RWPE2 (cell line): Measurements from ENCODE around the gene HPS6.

Source experiments
- ATAC-seq: fragments of 200-7000 bp; cut with Tn5 transposase; 3 replicates; pipeline ENCODE4 v1.9.1; 2021; ENCODE audit warnings: low read depth
- DNase-seq: peaks from one replicate; pipeline ENCODE4 v3.0.0-alpha.2; 2020; ENCODE audit warnings: low spot score
- H3K27ac ChIP-seq: fragments of 450-650 bp; 2 replicates; pipeline ENCODE4 v1.5.1; 2017; ENCODE audit warnings: mild to moderate bottlenecking; ENCODE audit not compliant: poor library complexity, severe bottlenecking
- H3K27me3 ChIP-seq: fragments of 250-450 bp; sonication (Bioruptor Pico); 2 replicates; pipeline ENCODE4 v1.5.1; 2021; ENCODE audit warnings: mild to moderate bottlenecking, moderate library complexity; ENCODE audit not compliant: insufficient read depth, poor library complexity, severe bottlenecking
- H3K36me3 ChIP-seq: fragments of 250-450 bp; sonication (Bioruptor Pico); 2 replicates; pipeline ENCODE4 v1.5.1; 2020; ENCODE audit warnings: low read depth, mild to moderate bottlenecking, moderate library complexity
- H3K4me1 ChIP-seq: fragments of 250-450 bp; sonication (Bioruptor Pico); 2 replicates; pipeline ENCODE4 v1.5.1; 2021; ENCODE audit warnings: mild to moderate bottlenecking, moderate library complexity; ENCODE audit not compliant: insufficient read depth, poor library complexity, severe bottlenecking
- H3K4me3 ChIP-seq: fragments of 250-450 bp; sonication (Bioruptor Pico); 2 replicates; pipeline ENCODE4 v1.5.1; 2021; ENCODE audit warnings: mild to moderate bottlenecking, moderate library complexity; ENCODE audit not compliant: severe bottlenecking
- H3K9me3 ChIP-seq: fragments of 250-450 bp; sonication (Bioruptor Pico); 2 replicates; pipeline ENCODE4 v1.5.1; 2021; ENCODE audit warnings: mild to moderate bottlenecking, moderate library complexity; ENCODE audit not compliant: severe bottlenecking
- CTCF ChIP-seq: fragments of 450-650 bp; IDR thresholded peaks from one replicate; pipeline ENCODE4 v1.5.1; 2017; ENCODE audit warnings: mild to moderate bottlenecking, moderate library complexity; ENCODE audit not compliant: poor library complexity, severe bottlenecking

The HPS6 gene

DNA sequence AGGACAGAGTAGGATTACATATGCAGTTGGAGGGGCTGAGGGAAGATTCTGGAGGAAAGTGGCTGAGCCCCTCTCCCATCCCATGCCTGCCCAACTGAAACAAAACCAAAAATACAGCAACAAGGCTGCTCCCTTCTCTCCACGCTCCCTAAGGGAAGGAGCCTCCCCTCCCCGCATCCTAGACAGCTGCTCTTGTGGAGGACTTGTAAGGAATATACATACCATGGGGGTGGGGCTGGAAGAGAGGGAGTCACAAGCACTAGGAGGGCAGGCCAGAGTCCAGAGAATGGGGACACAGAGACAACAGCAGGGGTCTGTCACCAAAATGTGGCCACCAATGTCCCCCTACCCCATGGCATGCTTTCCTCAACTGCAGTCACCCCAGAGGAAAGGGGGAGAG, 41.8 kb downstream of the HPS6 start:
- TF ChIP-seq CTCF = no peak
- no peak overlapping the region for H3K27ac ChIP-seq
- no peak overlapping the region for H3K4me3 ChIP-seq

GRCh38 chr10:102109166-102110116, 44.3 kb downstream of the HPS6 start:
- Histone ChIP-seq H3K4me3 (no peak overlapping the region), H3K27me3 (no peaks in the 10 kb centered on the region), H3K9me3 (no peaks in the 10 kb centered on the region), H3K27ac (no peak overlapping the region), H3K36me3 (peaks cover 39% of the 10 kb centered on the region), H3K4me1 (peaks cover 5% of the 10 kb centered on the region)
- no peak for TF ChIP-seq CTCF
- no peak for ATAC-seq
- no peak for DNase-seq

More for the DNA sequence above, 41.8 kb downstream of the HPS6 start:
- H3K27me3 ChIP-seq = no peaks in the 10 kb centered on the region
- no peaks in the 10 kb centered on the region for H3K9me3 ChIP-seq
- no peak for ATAC-seq
- DNase-seq = no peak
- no peaks in the 10 kb centered on the region for H3K4me1 ChIP-seq
- H3K36me3 ChIP-seq = peaks cover 38% of the 10 kb centered on the region

DNA sequence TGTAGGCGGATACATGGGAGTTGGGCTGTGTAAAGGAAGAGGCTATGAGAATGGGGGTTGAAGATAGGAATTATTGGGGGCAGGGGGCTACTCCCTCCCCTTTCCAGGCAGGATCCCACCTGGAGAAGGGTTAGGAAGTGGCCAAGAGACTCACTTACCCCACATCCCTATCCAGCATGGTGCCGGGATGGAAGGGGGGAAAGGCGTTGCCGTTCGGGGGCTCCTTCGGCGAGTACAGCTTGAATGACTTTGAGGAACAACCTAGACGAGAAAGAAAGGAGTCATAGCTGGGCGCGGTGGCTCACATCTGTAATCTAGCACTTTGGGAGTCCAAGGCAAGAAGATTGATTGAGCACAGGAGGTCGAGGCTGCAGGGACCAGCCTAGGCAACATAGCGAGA, 46.1 kb downstream of the HPS6 start:
- H3K4me3 ChIP-seq = no peak overlapping the region
- DNase-seq (no peak), ATAC-seq (no peak)
- no peak overlapping the region for H3K27ac ChIP-seq
- H3K4me1 ChIP-seq = peaks cover 18% of the 10 kb centered on the region
- TF ChIP-seq CTCF = no peak
- H3K27me3 ChIP-seq = no peaks in the 10 kb centered on the region
- no peaks in the 10 kb centered on the region for H3K9me3 ChIP-seq
- H3K36me3 ChIP-seq = peaks cover 39% of the 10 kb centered on the region

GRCh38 chr10:102112210-102112817, 47.2 kb downstream of the HPS6 start:
- Histone ChIP-seq H3K27ac (peak overlapping the region; percentile 73), H3K4me1 (peaks cover 26% of the 10 kb centered on the region), H3K4me3 (no peak overlapping the region), H3K9me3 (no peaks in the 10 kb centered on the region), H3K27me3 (no peaks in the 10 kb centered on the region), H3K36me3 (peaks cover 39% of the 10 kb centered on the region)
- DNase-seq = no peak
- no peak for ATAC-seq
- TF ChIP-seq CTCF = peak; percentile 19
